ENCODE measurements around the gene GRK7. TPM values are rescaled to one million over a fixed set of nuclear protein-coding genes. Genes with fewer than 3 reads are reported as not detected.

Gene GRK7
- total RNA-seq, 1 experiment from 2014 or later, result not detected

DNA sequence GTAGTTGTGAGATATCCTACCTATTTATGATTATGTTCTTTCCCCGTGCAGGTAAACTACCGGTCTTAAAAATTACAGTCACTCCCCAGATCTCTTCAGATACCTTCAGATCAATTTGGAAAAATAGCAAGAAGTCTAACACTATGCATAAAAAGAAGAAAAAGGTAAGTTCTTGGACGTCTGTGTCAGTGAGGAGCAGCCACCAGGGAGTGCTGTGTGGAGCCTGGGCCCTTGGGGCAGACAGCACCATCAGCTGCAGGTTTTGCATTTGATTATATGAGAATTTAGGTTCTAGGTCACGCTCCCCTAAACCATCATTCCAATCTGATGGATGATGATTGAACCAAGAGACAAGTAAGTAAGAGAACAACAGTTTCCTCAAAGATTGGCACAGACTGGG, 34.0 kb upstream of the GRK7 start:
- Histone ChIP-seq H3K9me3 (ENCODE audit: low read depth, low read length, poor library complexity, severe bottlenecking) (no peaks in the 10 kb centered on the region), H3K4me1 (ENCODE audit: insufficient read depth, low read length, poor library complexity, severe bottlenecking) (no peaks in the 10 kb centered on the region), H3K4me3 (ENCODE audit: low read depth, low read length, poor library complexity, severe bottlenecking) (no peak overlapping the region), H3K36me3 (ENCODE audit: insufficient read depth, low read length, poor library complexity, severe bottlenecking) (no peaks in the 10 kb centered on the region), H3K27ac (ENCODE audit: low read depth, low read length, poor library complexity, severe bottlenecking) (no peak overlapping the region), H3K27me3 (replicated peaks; ENCODE audit: insufficient read depth, low read depth, low read length, poor library complexity) (no peaks in the 10 kb centered on the region)
- DNase-seq (ENCODE audit: low spot score), result no peak
- ChIA-PET CTCF (no interaction called here), POLR2A (ENCODE audit: low non-redundant PET) (no interaction called here)
- TF ChIP-seq EZH2 (IDR thresholded peaks at IDR 0.05; ENCODE audit: borderline replicate concordance, low read depth, low read length, poor library complexity, severe bottlenecking), result no peak
- TF ChIP-seq, protein P1, sequence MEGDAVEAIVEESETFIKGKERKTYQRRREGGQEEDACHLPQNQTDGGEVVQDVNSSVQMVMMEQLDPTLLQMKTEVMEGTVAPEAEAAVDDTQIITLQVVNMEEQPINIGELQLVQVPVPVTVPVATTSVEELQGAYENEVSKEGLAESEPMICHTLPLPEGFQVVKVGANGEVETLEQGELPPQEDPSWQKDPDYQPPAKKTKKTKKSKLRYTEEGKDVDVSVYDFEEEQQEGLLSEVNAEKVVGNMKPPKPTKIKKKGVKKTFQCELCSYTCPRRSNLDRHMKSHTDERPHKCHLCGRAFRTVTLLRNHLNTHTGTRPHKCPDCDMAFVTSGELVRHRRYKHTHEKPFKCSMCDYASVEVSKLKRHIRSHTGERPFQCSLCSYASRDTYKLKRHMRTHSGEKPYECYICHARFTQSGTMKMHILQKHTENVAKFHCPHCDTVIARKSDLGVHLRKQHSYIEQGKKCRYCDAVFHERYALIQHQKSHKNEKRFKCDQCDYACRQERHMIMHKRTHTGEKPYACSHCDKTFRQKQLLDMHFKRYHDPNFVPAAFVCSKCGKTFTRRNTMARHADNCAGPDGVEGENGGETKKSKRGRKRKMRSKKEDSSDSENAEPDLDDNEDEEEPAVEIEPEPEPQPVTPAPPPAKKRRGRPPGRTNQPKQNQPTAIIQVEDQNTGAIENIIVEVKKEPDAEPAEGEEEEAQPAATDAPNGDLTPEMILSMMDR (conservative IDR thresholded peaks at IDR 0.05; ENCODE audit: low read depth, low read length), result 0 out of 2 replicates have a peak, but pooled peaks have one; percentile 19
- intact Hi-C loops (cut with micrococcal nuclease; ENCODE audit: unreplicated experiment), result no loop called here
- no TSS peak for BruUV-seq (replicated peaks)

DNA sequence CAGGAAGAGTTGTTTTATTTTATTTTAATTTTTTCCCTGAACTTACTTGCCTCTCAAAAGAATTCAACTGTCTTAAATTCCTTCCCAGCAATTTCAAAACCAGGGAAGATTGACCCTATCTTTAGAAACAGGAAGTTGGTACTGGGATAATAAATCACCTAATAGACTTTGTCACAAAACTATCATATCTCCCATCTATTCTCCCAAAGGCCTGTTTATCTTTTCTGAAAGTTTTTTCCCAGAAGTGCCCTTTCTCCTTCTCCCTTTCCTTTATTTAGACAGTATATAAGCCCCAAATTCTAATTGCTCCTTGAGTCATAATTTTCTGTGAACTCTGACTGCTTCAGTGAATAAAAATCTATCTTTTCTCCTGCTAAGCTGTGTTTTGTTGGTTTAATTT, 28.0 kb upstream of the GRK7 start:
- ChIA-PET POLR2A (ENCODE audit: low non-redundant PET) (no interaction called here), CTCF (no interaction called here)
- Histone ChIP-seq H3K4me1 (ENCODE audit: insufficient read depth, low read length, poor library complexity, severe bottlenecking) (peaks cover 9% of the 10 kb centered on the region), H3K9me3 (ENCODE audit: low read depth, low read length, poor library complexity, severe bottlenecking) (no peaks in the 10 kb centered on the region), H3K36me3 (ENCODE audit: insufficient read depth, low read length, poor library complexity, severe bottlenecking) (no peaks in the 10 kb centered on the region), H3K27me3 (replicated peaks; ENCODE audit: insufficient read depth, low read depth, low read length, poor library complexity) (no peaks in the 10 kb centered on the region), H3K27ac (ENCODE audit: low read depth, low read length, poor library complexity, severe bottlenecking) (no peak overlapping the region), H3K4me3 (ENCODE audit: low read depth, low read length, poor library complexity, severe bottlenecking) (no peak overlapping the region)
- intact Hi-C loops (cut with micrococcal nuclease; ENCODE audit: unreplicated experiment), result loop anchor here (5.0 to 10.0 kb wide), 4 partner anchors 158 to 550 kb away; no protein-coding TSS in a partner anchor
- BruUV-seq (replicated peaks), result no TSS peak
- peak; percentile 17 for DNase-seq (ENCODE audit: low spot score)
- TF ChIP-seq EZH2 (IDR thresholded peaks at IDR 0.05; ENCODE audit: borderline replicate concordance, low read depth, low read length, poor library complexity, severe bottlenecking), result no peak
- TF ChIP-seq, protein P1 (conservative IDR thresholded peaks at IDR 0.05; ENCODE audit: low read depth, low read length), result no peak

DNA sequence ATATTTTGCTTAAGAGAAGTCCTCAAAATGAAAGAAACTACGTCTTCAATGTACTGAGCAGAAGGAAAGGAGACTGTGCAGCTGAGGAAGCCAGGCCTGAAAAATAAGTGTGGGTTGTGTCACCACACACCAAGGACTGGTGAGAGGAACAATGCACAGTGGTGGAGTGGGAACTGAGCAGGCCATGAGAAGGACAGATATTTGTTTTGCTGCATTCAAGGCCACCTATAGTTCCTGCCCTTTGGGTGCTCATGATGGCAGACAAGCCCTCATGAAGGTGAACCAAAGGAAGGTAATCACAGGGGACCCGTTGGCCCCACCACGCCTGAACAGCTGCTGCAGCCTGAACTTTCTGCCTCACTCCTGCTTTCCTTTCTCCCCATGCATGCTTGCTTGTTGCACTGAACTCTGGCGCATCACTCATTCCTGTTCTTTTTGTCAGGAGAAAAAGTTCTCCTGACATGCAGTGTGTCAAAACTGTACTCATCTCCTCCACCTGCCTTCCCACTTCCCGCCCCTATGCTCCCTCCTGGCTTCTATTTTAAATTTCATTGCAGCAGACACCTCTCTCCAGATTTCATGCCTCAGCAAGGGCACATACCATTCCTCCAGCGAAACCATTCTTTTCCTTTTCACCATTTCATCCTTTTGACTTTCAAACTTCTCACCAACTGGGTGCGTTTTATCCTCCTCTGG, 27.3 kb upstream of the GRK7 start:
- Histone ChIP-seq H3K4me1 (ENCODE audit: insufficient read depth, low read length, poor library complexity, severe bottlenecking) (peaks cover 16% of the 10 kb centered on the region), H3K4me3 (ENCODE audit: low read depth, low read length, poor library complexity, severe bottlenecking) (no peak overlapping the region), H3K9me3 (ENCODE audit: low read depth, low read length, poor library complexity, severe bottlenecking) (no peaks in the 10 kb centered on the region), H3K36me3 (ENCODE audit: insufficient read depth, low read length, poor library complexity, severe bottlenecking) (no peaks in the 10 kb centered on the region), H3K27me3 (replicated peaks; ENCODE audit: insufficient read depth, low read depth, low read length, poor library complexity) (no peaks in the 10 kb centered on the region), H3K27ac (ENCODE audit: low read depth, low read length, poor library complexity, severe bottlenecking) (no peak overlapping the region)
- POLR2A ChIA-PET (ENCODE audit: low non-redundant PET), result no interaction called here
- no peak for DNase-seq (ENCODE audit: low spot score)
- TF ChIP-seq, protein P1 (conservative IDR thresholded peaks at IDR 0.05; ENCODE audit: low read depth, low read length), result no peak
- no peak for TF ChIP-seq EZH2 (IDR thresholded peaks at IDR 0.05; ENCODE audit: borderline replicate concordance, low read depth, low read length, poor library complexity, severe bottlenecking)
- no TSS peak for BruUV-seq (replicated peaks)
- CTCF ChIA-PET, result no interaction called here
- intact Hi-C loops (cut with micrococcal nuclease; ENCODE audit: unreplicated experiment), result loop anchor here (5.0 to 10.0 kb wide), 4 partner anchors 159 to 549 kb away; no protein-coding TSS in a partner anchor
